ENCODE data around the gene SLC12A9. TPM values are rescaled to one million over a fixed set of nuclear protein-coding genes. Genes with fewer than 3 reads are reported as not detected.

Gene SLC12A9
- total RNA-seq, 4 donors from 2014 or later, result 15.2 to 27.9 (median 17.2) TPM

- Histone ChIP-seq H3K4me1 (peaks cover 16 to 18% of the 10 kb centered on the region in 2 donors), H3K27ac (no peak overlapping the region), H3K27me3 (no peaks in the 10 kb centered on the region), H3K4me3 (replicated peaks in 1 of 3) (no peak overlapping the region), H3K36me3 (peaks cover 36 to 44% of the 10 kb centered on the region in 2 donors), H3K9me3 (no peaks in the 10 kb centered on the region)
- TF ChIP-seq POLR2A (IDR thresholded peaks at IDR 0.05), result no peak
- no peak for TF ChIP-seq CTCF (IDR thresholded peaks at IDR 0.05)
- no peak for DNase-seq
- 84 to 86% methylated on average over 11 of the region's 11 CpGs for WGBS, 2 donors
- intact Hi-C loops (cut with DNase I), result no loop called here
Observed at GRCh38 chr7:100879685-100880261, 27.3 kb downstream of the SLC12A9 start.

- Histone ChIP-seq H3K4me3 (replicated peaks in 1 of 3) (no peak overlapping the region), H3K4me1 (peaks cover 15 to 18% of the 10 kb centered on the region in 2 donors), H3K9me3 (no peaks in the 10 kb centered on the region), H3K27ac (no peak overlapping the region), H3K36me3 (peaks cover 45 to 53% of the 10 kb centered on the region in 2 donors), H3K27me3 (no peaks in the 10 kb centered on the region)
- no peak for TF ChIP-seq CTCF (IDR thresholded peaks at IDR 0.05)
- no peak for TF ChIP-seq POLR2A (IDR thresholded peaks at IDR 0.05)
- DNase-seq, result no peak
- intact Hi-C loops (cut with DNase I), result no loop called here
- 91 to 92% methylated on average over 7 of the region's 7 CpGs for WGBS, 2 donors
Observed at GRCh38 chr7:100880645-100881044, 28.1 kb downstream of the SLC12A9 start.

GRCh38 chr7:100881136-100881535 is 28.6 kb downstream of the SLC12A9 start:
- Histone ChIP-seq H3K4me3 (replicated peaks in 1 of 3) (no peak overlapping the region), H3K27me3 (no peaks in the 10 kb centered on the region), H3K36me3 (peaks cover 50 to 58% of the 10 kb centered on the region in 2 donors), H3K9me3 (no peaks in the 10 kb centered on the region), H3K27ac (no peak overlapping the region), H3K4me1 (peaks cover 10 to 13% of the 10 kb centered on the region in 2 donors)
- WGBS, 2 donors, result 93 to 98% methylated on average over 20 of the region's 20 CpGs
- intact Hi-C loops (cut with DNase I), result no loop called here
- no peak for DNase-seq
- TF ChIP-seq POLR2A (IDR thresholded peaks at IDR 0.05), result no peak
- no peak for TF ChIP-seq CTCF (IDR thresholded peaks at IDR 0.05)

- WGBS, 2 donors, result 94 to 96% methylated on average over 8 to 9 of the region's 9 CpGs
Observed at GRCh38 chr7:100882201-100882600, 29.7 kb downstream of the SLC12A9 start.

More at GRCh38 chr7:100882201-100882600, 29.7 kb downstream of the SLC12A9 start:
- no peak for TF ChIP-seq POLR2A (IDR thresholded peaks at IDR 0.05)
- no peak for TF ChIP-seq CTCF (IDR thresholded peaks at IDR 0.05)
- Histone ChIP-seq H3K9me3 (no peaks in the 10 kb centered on the region), H3K4me3 (replicated peaks in 1 of 3) (no peak overlapping the region), H3K36me3 (peaks cover 60 to 66% of the 10 kb centered on the region in 2 donors), H3K27me3 (no peaks in the 10 kb centered on the region), H3K27ac (no peak overlapping the region), H3K4me1 (peaks cover 0 to 4% of the 10 kb centered on the region in 2 donors)
- no peak for DNase-seq
- intact Hi-C loops (cut with DNase I), result no loop called here
